ENCODE results near the gene YWHAB.

YWHAB gene

GRCh38 chr20:44950368-44950767, 64.9 kb downstream of the YWHAB start:
- no peak for DNase-seq (ENCODE audit: low read depth in 2 of 2)

GRCh38 chr20:44952731-44953130, 67.2 kb downstream of the YWHAB start:
- no peak for DNase-seq (ENCODE audit: low read depth in 2 of 2)

DNA sequence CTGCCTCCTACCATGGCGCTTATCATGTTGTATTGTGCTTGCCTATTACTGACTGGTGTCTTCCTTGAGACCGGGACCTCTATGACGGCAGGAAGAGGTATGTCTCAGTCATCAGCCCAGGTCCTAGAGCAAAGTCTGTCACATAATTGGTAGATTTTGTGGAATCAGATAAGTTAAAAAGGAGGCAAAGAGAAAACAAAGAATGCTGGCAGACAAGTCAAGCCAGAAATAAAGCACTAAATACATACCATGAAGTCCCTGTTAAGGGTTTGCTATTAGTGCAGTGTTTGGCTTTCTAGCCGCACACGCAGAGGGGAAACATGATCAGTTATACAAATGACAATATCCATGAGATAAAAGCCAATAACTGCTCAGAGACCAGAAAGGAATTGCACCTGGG, 68.7 kb downstream of the YWHAB start:
- DNase-seq (ENCODE audit: low read depth in 2 of 2): no peak

- no peak for DNase-seq (ENCODE audit: low read depth in 2 of 2)
Observed at GRCh38 chr20:44955270-44955669, 69.8 kb downstream of the YWHAB start.

GRCh38 chr20:44956410-44956809, 70.9 kb downstream of the YWHAB start:
- no peak for DNase-seq (ENCODE audit: low read depth in 2 of 2)
